ENCODE data around the gene TNNT2.

TNNT2 gene

DNA sequence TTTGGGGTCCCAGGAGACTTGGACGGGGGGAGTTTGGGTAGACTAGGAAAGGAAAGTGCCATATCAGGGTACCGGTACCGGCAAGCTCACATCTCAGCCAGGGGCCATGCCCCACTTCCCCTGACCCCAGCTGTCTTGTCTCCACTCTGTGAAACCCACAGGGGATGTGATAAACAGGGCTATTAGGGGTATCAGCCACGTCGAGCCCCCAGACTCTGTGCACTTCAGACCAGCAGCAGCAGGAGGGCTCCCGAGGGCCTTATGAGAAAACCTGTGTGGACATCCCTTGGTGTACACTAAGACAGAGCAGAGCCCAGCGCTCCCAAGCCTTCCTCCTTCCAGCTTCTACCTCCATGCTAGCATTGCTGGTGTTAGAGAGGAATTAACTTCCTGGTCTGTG, 46.3 kb downstream of the TNNT2 start:
- no peak for ATAC-seq

- ATAC-seq: no peak
Observed at GRCh38 chr1:201330541-201330940, 46.9 kb downstream of the TNNT2 start.

GRCh38 chr1:201329801-201330200, 47.7 kb downstream of the TNNT2 start:
- no peak for ATAC-seq

DNA sequence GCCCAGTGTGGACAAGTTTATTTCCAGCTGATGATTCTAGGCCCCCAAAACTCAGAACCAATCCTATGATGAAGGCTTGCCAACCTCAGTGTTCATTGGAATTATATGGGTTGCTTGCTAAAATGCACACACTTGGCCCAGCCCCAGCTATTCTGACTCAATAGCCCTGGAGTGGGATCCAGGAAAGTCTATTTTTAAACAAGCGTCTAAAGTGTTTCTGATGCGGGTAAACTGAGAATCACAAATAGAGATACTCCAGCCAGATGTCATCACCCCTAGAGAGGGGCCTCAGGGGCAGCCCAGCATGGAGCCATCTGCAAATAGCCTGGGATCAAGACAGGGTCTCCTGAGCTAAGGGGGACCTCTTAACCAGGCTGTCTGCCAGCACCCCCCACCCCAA, 48.2 kb downstream of the TNNT2 start:
- no peak for ATAC-seq

DNA sequence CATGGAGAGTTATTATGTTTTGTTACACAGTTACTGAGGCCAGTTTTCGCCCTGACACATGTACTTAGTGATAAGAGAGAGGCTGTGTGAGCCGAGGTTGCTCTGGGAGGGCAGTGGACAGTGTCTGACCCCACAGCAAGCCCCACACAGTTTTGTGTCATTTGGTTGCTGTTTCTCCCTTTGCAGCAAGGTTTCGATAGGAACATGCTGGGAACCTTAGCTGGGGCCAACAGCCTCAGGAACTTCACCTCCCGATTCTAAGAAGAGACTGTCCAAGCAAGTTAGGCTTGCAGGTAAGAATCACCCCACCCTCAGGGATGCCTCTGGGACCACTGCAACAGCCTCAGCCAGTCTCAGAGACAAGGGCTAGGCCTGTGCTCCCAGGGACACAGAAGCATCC, 48.9 kb downstream of the TNNT2 start:
- no peak for ATAC-seq

DNA sequence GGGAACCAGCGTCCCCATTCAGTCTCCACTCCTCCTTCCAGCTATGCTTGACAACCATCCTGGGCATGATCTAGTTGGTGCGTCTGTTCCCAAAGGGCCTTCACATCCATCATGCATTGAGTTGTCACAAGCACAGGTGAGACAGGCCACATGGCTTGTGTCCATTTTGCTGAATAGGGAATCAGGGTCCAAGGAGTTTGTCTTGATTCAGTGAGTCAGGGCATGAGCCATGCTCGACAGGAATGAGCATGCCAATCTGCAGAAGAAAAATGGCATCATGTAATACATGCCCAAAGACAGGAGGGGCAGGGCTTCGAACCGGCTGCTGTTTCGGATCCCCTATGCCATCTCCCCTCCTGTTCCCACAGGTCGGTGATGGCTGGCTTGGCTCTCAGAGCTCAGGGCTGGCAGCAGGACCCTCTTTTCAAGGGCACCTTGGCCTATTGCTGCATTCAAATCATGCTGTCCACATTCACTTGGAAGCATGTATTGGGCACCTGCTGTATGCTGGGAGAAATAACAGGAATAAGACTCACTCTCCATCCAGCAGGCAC, 49.7 kb downstream of the TNNT2 start:
- ATAC-seq: no peak

DNA sequence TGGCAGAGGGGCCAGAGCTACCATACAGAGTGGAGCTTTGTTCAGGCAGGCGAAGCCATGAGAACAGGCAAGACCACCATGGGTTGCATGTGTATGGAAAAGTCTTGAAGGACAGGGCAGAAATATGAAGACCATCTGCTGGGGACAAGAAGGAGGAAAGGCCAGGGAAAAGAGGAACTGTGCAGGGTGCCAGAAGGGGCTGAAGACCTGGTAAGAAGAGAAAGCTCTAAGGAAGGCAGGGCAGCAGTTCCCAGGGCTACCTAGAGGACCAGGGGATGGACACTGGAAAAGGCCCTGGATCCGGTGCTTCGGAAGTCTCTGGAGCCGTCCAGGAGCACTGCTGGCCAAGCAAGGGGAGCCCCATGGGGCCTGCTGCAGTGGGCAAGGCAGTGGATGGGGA, 50.8 kb downstream of the TNNT2 start:
- ATAC-seq: no peak

DNA sequence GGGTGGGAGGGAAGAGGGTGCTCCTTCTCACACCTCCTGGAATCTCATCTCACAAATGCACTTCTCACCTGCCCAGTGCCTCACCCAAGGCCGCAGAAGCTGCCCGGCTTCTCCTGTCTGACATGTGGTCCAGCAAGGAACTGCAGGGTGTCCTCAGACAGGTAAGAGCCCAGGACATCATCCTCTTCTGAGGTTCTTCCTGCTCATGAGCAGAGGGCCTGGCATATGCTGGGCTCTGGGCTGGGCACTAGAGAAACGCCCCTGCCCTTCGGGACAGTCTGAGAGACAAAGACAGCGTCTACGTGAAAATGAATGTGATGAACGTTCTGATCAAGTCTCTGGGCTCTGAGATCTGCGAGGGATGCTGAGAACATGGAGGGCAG, 51.8 kb downstream of the TNNT2 start:
- no peak for ATAC-seq

DNA sequence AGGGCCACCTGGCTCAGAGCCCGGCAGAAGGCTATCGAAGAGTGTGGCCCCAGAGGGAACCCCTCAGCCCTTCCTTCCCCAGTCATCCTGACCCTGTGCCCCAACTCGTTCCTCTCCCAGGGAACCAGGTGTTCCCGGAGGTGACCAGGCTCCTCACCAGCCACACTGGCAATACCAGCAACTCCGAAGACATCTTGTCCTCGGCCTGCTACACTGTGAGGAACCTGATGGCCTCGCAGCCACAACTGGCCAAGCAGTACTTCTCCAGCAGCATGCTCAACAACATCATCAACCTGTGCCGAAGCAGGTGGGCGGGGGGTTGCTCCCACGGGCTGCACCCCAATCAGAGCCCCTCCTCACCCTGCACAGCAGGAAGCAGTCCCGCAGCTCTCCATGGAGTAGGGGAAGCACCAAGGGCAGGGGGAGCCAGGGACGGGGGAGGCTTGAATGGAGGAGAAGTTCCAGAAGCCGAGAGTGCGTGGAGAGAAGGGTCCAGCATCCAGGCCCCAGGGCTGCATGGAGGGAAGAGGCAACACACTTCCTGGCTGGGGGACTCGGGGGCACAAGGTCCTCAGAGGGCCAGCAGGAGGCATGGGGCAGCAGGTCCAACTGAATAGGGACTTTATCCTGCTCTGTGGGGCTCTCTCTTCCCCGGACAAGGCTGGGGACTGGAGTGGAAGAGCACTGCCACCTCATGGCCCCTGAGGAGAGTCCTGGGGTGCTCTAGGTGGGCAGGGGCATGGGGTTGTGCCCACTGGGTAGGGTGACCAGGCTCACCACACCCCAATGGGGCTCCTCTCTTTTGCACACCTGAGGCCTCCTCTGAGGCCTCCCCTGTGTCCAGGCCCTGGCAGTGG, 52.4 kb downstream of the TNNT2 start:
- ATAC-seq: no peak

DNA sequence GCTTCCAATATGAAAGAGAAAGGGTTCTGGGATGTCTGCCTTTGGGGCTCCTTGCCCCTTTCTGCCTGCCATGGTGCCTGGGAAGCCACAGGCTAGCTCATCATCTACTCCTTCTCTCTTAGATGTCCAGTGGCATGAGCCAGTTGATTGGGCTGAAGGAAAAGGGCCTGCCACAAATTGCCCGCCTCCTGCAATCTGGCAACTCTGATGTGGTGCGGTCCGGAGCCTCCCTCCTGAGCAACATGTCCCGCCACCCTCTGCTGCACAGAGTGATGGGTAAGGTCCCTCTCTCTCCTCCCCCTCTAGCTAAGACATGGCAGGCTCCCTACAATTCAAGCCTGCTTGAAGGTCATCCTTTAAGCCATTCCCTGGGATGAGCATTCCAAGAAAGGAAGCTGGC, 53.2 kb downstream of the TNNT2 start:
- no peak for ATAC-seq

DNA sequence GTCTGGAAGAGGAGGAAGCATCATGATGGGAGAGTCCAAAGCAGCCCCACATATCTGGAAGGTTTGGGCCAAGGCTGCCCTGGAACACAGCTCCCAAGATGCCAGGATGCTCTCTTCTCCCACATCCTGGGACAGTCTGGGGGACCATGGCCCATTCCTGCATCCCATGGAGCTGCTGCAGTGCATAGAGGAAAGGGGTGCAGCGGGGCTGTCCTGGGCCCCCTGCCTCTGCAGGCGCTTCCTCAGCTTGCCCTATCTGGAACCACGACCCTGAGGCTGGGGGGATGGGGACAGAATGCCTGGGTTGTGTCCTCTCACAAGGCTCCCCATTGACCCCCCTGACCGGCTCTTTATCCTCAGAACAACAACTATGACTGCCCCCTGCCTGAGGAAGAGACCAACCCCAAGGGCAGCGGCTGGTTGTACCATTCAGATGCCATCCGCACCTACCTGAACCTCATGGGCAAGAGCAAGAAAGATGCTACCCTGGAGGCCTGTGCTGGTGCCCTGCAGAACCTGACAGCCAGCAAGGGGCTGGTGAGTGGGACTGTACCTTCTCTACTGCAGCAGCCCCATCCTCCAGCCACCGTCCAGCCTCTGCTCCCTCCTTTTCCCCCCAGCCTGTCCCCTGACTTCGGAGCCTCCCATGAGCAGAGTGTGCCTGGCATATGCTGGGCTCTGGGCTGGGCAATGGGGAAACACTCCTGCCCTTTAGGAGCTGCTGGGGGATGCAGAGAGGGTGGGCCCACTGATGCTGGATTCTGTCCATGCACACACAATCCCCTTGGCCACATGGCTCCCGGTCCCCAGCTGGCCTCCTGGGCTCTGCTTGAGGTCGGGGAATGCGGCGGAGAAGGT, 54.6 kb downstream of the TNNT2 start:
- no peak for ATAC-seq

GRCh38 chr1:201321826-201322390, 55.6 kb downstream of the TNNT2 start:
- no peak for ATAC-seq

GRCh38 chr1:201320168-201320788, 57.2 kb downstream of the TNNT2 start:
- no peak for ATAC-seq

GRCh38 chr1:201319631-201320030, 57.8 kb downstream of the TNNT2 start:
- no peak for ATAC-seq

DNA sequence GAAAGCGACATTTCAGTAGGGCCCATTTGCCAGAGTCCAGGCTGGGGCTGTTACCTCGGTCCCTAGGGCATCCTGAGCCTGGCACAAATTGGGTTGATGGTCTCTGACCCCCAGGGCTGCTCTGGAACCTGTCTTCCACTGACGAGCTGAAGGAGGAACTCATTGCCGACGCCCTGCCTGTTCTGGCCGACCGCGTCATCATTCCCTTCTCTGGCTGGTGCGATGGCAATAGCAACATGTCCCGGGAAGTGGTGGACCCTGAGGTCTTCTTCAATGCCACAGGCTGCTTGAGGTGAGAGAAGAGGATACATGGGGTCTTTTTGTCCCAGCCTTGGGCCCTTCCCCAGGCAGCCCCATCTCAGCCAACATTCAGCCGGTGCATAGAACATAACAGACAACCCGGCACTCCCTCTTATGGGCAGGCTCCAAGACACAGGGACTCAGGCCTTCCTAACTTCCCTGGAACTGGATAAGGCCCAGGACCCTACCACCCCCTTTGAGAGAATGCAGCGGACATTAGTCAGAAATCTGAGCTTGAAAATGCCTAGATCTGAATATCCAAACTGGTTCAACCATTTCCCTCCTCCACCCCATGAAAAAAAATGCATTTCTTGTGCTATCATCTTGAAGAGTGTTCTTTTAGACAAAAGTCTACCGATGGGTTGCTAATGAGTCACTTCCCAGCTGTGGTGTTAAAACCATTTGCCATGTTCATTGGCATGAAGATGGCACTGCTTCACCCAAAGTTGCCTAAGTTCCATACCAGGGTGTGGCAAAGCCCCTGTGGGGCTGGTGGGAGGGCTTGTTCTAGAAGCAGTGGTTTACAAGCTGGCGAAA, 58.8 kb downstream of the TNNT2 start:
- no peak for ATAC-seq

- no peak for ATAC-seq
Observed at GRCh38 chr1:201317551-201317950, 59.9 kb downstream of the TNNT2 start.

GRCh38 chr1:201316556-201316955, 60.9 kb downstream of the TNNT2 start:
- ATAC-seq: no peak

DNA sequence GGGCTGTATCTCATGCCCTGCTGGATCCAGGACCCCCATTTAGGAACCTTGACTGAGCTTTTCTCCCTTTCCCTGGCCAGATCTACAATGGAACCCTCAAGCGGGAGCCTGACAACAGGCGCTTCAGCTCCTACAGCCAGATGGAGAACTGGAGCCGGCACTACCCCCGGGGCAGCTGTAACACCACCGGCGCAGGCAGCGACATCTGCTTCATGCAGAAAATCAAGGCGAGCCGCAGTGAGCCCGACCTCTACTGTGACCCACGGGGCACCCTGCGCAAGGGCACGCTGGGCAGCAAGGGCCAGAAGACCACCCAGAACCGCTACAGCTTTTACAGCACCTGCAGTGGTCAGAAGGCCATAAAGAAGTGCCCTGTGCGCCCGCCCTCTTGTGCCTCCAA, 64.4 kb downstream of the TNNT2 start:
- ATAC-seq: no peak

- ATAC-seq: no peak
Observed at GRCh38 chr1:201312298-201312697, 65.2 kb downstream of the TNNT2 start.

DNA sequence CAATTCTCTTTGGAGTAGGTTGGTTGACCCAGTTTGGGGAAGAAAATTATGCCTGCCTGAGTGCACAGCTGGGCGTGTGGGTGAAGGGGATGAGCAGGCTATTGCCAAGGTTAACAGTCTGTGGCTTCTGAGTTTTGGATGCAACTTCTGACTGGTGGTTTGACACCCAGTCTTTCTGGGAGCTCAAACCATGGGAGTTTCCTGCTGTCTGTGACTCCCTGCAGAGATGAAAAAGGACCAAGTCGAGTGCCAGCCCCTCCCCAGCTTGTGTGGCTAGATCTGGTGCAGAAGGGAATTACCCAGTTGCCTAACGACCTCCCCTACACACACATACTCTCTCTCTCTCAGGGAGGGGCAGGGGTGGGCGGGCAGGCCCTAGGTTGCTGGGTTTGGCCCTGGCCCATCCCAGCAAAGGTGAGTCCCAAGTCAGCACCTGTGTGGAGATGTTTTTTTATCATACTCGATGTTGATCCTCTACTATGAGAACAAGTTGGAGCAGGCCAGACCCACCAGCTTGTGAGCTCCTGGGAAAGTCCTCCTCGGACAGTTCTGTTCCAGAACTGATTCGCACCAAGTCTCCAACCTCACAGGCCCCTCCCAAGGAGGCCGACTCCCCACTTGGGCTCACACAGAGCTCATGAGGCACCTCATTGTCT, 66.0 kb downstream of the TNNT2 start:
- ATAC-seq: no peak

DNA sequence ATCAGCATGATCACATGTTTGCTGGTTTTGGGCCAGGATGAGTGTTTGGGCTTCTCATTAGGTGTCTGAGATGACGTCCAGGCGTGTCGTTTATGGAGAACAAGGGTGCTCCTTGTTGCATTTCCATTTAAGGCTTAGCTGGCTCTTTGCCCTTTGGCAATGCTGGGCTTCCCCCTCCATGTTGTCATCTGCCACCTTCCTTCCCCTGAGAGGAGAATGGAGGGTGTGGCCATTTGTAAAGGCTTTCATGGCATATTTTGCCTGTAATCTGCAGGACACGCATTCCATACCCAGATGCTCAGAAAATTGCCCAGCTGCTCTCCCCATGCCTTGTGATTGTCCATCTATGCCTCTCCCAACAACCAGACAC, 66.5 kb downstream of the TNNT2 start:
- ATAC-seq: no peak

All from activated CD4-positive, CD25-positive, alpha-beta regulatory T cell treated with anti-CD3 and anti-CD28 coated beads, Interleukin-2, amount 50 U/mL, for 24 hours (primary cell).